Stomach (tissue), 9 donors: ENCODE measurements around the gene CIART. TPM values are rescaled to one million over a fixed set of nuclear protein-coding genes. Genes with fewer than 3 reads are reported as not detected.
"Not testable (repeated sequence)": the region's sequence is repeated elsewhere in the genome, so short reads cannot be mapped to it uniquely, and the experiment has no call there.

Experiments
- DNase-seq, 2 donors: peaks; one replicate each; pipeline versions ENCODE4 v3.0.0 to v3.0.0-alpha.2; 2013 to 2019
- H3K27ac ChIP-seq, 5 donors: fragments of 200-600 bp in 4 of 5; sonication (generic) in 4 of 5; one replicate each; pipeline ENCODE4 v1.5.1; 2013 to 2019; ENCODE audit warnings: mild to moderate bottlenecking in 1 of 5, moderate library complexity in 1 of 5
- H3K27me3 ChIP-seq, 3 donors: fragments of 200-600 bp; sonication (generic); one replicate each; pipeline ENCODE4 v1.5.1; 2017 to 2019; ENCODE audit warnings: mixed run types in 1 of 3
- H3K36me3 ChIP-seq, 4 donors: fragments of 200-600 bp; sonication (generic); 1 replicate in 3 of 4; 2 replicates in 1 of 4; pipeline ENCODE4 v1.5.1; 2016 to 2019
- H3K4me1 ChIP-seq, 4 donors: fragments of 200-600 bp; sonication (generic); one replicate each; pipeline ENCODE4 v1.5.1; 2016 to 2019
- H3K4me3 ChIP-seq, 4 donors: fragments of 200-600 bp; sonication (generic) in 3 of 4; one replicate each; pipeline ENCODE4 v1.5.1; 2016 to 2019; ENCODE audit warnings: mild to moderate bottlenecking in 1 of 4
- H3K9me3 ChIP-seq, 4 donors: fragments of 200-600 bp; sonication (generic); one replicate each; pipeline ENCODE4 v1.5.1; 2016 to 2019
- EP300 ChIP-seq: sonication (generic); formaldehyde crosslinking; IDR thresholded peaks from one replicate; pipeline ENCODE4 v1.6.1; 2017; ENCODE audit warnings: antibody characterized with exemption
- POLR2A ChIP-seq, 4 donors: fragments of 450-650 bp; IDR thresholded peaks; one replicate each; pipeline ENCODE4 v1.6.1; 2016; ENCODE audit warnings: antibody characterized with exemption in 4 of 4, control low read depth in 2 of 4, mild to moderate bottlenecking in 1 of 4, moderate library complexity in 1 of 4
- POLR2AphosphoS5 ChIP-seq, 3 donors: sonication (generic); formaldehyde crosslinking; IDR thresholded peaks; one replicate each; pipeline ENCODE4 v1.6.1; 2016; ENCODE audit warnings: antibody characterized with exemption in 3 of 3
- WGBS, 5 donors: extraction: QIAGEN DNeasy Blood & Tissue Kit in 3 of 5; methylation state at CpG; one replicate each; pipeline versions ENCODE4 v1.1.5 to v1.1.7; 2013 to 2018; 5-methylcytosine and 5-hydroxymethylcytosine counted together
- intact Hi-C: fragments of 100-400 bp; cut with DNase I; formaldehyde crosslinking; loops from one replicate; pipeline ENCODE4 v1.15.1; 2023; ENCODE audit warnings: low total_unique reads
- polyA plus RNA-seq, 3 donors: library from polyadenylated mRNA; stranded (reverse); fragments of 200-250 nt; gene quantifications; one replicate each; pipeline ENCODE4 v1.2.3, GENCODE V29; 2013
- total RNA-seq, 5 donors: library from RNA; depleted of rRNA; stranded (reverse); fragments of >200 nt; gene quantifications; one replicate each; pipeline versions ENCODE4 v1.1.0 to v1.2.3, GENCODE V29; 2014 to 2016
- TF ChIP-seq, protein P1 (sequence below), 7 experiments: fragments of 450-650 bp in 4 of 7; fragments of 200-600 bp in 3 of 7; sonication (generic) in 3 of 7; IDR thresholded peaks; one replicate each; pipeline ENCODE4 v1.5.1; 2016 to 2019; ENCODE audit warnings: antibody characterized with exemption in 7 of 7, control low read depth in 2 of 7, mild to moderate bottlenecking in 1 of 7
- donor health status: healthy with polysubstance abuse.
- donor health status: Bipolar disorder and iron deficiency.
- donor health status: healthy.

Gene CIART
- total and polyA plus RNA-seq, 8 donors: 2.7 to 31.5 (median 4.0) TPM; not detected in 1

DNA sequence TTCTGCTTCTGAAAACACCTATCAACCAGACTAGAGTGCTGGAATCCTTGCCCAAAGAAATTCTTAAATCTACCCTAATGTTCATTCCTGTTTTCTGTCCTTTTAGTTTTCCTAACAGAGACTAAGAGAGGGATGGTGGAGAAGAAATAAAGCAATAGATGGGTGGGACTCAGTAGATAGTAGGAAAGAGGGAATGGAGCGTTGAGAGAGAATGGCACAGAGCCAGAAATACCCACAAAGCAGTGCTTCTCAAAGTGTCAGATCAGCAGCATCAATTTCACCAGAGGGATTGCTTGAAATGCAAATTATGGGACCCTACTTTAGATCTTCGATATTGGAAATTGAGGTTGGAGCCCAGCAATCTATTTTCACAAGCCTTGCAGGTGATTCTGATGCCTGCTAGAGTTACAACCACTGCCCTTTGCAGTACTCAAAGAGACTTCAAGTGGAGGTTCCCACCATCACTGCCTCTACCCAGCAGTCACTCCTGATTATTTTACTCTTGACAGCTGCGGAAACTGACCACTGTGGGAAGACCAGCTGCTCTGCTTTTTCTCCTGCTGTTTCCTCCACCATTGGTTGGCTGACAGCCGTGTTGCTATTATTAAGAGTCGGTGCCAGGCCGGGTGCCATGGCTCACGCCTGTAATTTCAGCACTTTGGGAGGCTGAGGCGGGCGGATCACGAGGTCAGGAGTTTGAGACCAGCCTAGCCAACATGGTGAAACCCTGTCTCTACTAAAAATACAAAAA, 27.6 kb downstream of the CIART start:
- Histone ChIP-seq H3K4me1 (no peaks in the 10 kb centered on the region), H3K27ac (no peak overlapping the region), H3K4me3 (no peak overlapping the region), H3K9me3 (no peaks in the 10 kb centered on the region), H3K36me3 (peaks cover 0 to 52% (median 39%) of the 10 kb centered on the region in 4 donors), H3K27me3 (no peaks in the 10 kb centered on the region)
- intact Hi-C loops: no loop called here
- DNase-seq: no peak
- TF ChIP-seq POLR2A (IDR thresholded peaks at IDR 0.05) (no peak), POLR2AphosphoS5 (IDR thresholded peaks at IDR 0.05) (no peak), EP300 (no peak)
- TF ChIP-seq, protein P1, sequence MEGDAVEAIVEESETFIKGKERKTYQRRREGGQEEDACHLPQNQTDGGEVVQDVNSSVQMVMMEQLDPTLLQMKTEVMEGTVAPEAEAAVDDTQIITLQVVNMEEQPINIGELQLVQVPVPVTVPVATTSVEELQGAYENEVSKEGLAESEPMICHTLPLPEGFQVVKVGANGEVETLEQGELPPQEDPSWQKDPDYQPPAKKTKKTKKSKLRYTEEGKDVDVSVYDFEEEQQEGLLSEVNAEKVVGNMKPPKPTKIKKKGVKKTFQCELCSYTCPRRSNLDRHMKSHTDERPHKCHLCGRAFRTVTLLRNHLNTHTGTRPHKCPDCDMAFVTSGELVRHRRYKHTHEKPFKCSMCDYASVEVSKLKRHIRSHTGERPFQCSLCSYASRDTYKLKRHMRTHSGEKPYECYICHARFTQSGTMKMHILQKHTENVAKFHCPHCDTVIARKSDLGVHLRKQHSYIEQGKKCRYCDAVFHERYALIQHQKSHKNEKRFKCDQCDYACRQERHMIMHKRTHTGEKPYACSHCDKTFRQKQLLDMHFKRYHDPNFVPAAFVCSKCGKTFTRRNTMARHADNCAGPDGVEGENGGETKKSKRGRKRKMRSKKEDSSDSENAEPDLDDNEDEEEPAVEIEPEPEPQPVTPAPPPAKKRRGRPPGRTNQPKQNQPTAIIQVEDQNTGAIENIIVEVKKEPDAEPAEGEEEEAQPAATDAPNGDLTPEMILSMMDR (IDR thresholded peaks at IDR 0.05): no peak
- WGBS, 5 donors: 73 to 94% (median 78%) methylated on average over 10 of the region's 10 CpGs

DNA sequence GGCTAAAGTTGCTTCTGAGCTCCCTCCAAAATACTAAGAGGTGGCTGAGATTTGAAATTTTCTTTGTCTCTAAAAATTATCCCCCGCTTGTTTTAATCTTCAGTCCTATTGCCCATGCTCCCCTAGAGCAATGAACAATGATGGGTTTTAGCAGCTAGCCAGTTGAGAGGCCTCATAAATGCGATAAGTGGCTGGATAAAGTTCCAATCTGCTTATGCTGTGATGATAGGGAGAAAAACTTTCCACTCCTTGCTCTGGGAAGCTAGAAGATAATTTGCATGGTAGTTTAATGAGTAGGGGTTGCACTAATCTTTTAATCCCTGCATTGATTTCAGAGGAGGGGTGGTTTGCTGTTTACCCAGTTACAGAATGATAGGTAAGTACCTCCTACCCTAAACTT, 29.4 kb downstream of the CIART start:
- TF ChIP-seq, protein P1 (IDR thresholded peaks at IDR 0.05): no peak
- TF ChIP-seq POLR2A (IDR thresholded peaks at IDR 0.05) (no peak), EP300 (no peak), POLR2AphosphoS5 (IDR thresholded peaks at IDR 0.05) (no peak)

DNA sequence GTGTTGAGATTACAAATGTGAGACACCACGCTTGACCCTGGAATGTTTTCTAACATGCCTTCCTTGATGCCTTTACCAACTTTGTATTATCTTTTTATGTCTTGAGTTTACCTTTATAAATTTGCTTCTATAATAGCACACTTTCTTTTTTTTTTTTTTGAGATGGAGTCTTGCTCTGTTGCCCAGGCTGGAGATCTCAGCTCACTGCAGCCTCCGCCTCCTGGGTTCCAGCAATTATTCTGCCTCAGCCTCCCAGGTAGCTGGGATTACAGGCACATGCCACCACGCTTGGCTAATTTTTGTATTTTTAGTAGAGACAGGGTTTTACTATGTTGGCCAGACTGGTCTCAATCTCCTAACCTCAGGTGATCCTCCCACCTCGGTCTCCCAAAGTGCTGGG, 32.3 kb downstream of the CIART start:
- intact Hi-C loops, H3K27me3 ChIP-seq, H3K4me1 ChIP-seq, H3K9me3 ChIP-seq, H3K4me3 ChIP-seq, H3K36me3 ChIP-seq, H3K27ac ChIP-seq, DNase-seq: not testable (repeated sequence)
- 89 to 95% (median 93%) methylated on average over 4 of the region's 4 CpGs for WGBS, 5 donors

More for the DNA sequence above, 29.4 kb downstream of the CIART start:
- no peaks in the 10 kb centered on the region for H3K9me3 ChIP-seq
- no peaks in the 10 kb centered on the region for H3K4me1 ChIP-seq
- intact Hi-C loops: no loop called here
- H3K27ac ChIP-seq: no peak overlapping the region
- H3K4me3 ChIP-seq: no peak overlapping the region
- DNase-seq: no peak
- no peaks in the 10 kb centered on the region for H3K27me3 ChIP-seq
- WGBS, 5 donors: 78 to 91% (median 83%) methylated on average over 2 of the region's 2 CpGs
- peaks cover 0 to 34% (median 21%) of the 10 kb centered on the region in 4 donors for H3K36me3 ChIP-seq

DNA sequence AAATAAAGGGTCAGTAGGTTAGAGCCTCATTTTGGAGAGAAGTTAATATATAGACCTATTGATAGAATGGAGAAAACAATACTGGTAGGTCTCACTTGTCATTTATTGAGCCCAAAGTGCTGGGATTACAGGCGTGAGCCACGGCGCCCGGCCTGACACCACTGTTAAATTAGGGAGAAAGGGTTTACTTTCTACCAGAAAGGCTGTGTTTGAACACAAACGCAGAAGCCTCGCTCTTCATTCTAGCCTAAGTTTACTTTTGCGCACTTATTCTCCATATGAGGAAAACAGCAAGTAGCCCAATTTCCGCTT, 38.3 kb downstream of the CIART start:
- DNase-seq: no peak
- intact Hi-C loops: no loop called here
- H3K4me3 ChIP-seq: peak overlapping the region; percentile 74 to 89 (median 85)
- peaks cover 7 to 20% (median 16%) of the 10 kb centered on the region in 4 donors for H3K36me3 ChIP-seq
- TF ChIP-seq, protein P1 (IDR thresholded peaks at IDR 0.05): no peak
- no peak for TF ChIP-seq POLR2A (IDR thresholded peaks at IDR 0.05)
- TF ChIP-seq EP300: no peak
- TF ChIP-seq POLR2AphosphoS5 (IDR thresholded peaks at IDR 0.05): no peak
- no peaks in the 10 kb centered on the region for H3K9me3 ChIP-seq
- peaks cover 8 to 32% (median 19%) of the 10 kb centered on the region in 4 donors for H3K4me1 ChIP-seq
- 78 to 86% (median 81%) methylated on average over 8 of the region's 8 CpGs for WGBS, 5 donors
- H3K27ac ChIP-seq: peak overlapping the region; percentile 43 to 91 (median 88)
- H3K27me3 ChIP-seq: no peaks in the 10 kb centered on the region

DNA sequence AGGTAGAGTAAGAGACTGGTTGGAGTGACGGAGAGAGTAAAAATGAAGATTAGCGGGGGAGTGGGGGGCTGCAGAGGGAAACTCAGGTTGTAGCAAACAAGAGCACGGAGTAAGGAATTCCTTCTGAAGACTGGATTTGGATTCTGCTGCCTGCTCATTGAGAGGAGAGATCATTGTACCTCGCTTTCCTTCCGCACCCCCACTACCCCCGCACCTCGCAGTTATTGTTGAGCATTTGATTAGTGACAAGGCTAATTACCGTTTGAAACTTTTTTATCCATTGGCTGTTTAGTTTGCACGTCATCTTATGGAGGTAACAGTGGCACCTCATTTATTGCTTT, 39.4 kb downstream of the CIART start:
- Histone ChIP-seq H3K4me1 (peaks cover 8 to 32% (median 19%) of the 10 kb centered on the region in 4 donors), H3K4me3 (peak overlapping the region; percentile 74 to 89 (median 85)), H3K36me3 (peaks cover 18 to 32% (median 27%) of the 10 kb centered on the region in 4 donors), H3K9me3 (no peaks in the 10 kb centered on the region), H3K27me3 (no peaks in the 10 kb centered on the region), H3K27ac (peak overlapping the region; percentile 87 to 91 (median 90))
- intact Hi-C loops: no loop called here
- no peak for TF ChIP-seq POLR2AphosphoS5 (IDR thresholded peaks at IDR 0.05)
- TF ChIP-seq, protein P1 (IDR thresholded peaks at IDR 0.05): no peak
- no peak for TF ChIP-seq POLR2A (IDR thresholded peaks at IDR 0.05)
- no peak for TF ChIP-seq EP300
- DNase-seq: no peak
- WGBS, 5 donors: 0 to 1% (median 1%) methylated on average over 9 of the region's 9 CpGs
